ENCODE results near the gene CABLES2.

Gene CABLES2

GRCh38 chr20:62372042-62372993 is 34.8 kb downstream of the CABLES2 start:
- no peak for DNase-seq (ENCODE audit: low read depth, low spot score)

DNA sequence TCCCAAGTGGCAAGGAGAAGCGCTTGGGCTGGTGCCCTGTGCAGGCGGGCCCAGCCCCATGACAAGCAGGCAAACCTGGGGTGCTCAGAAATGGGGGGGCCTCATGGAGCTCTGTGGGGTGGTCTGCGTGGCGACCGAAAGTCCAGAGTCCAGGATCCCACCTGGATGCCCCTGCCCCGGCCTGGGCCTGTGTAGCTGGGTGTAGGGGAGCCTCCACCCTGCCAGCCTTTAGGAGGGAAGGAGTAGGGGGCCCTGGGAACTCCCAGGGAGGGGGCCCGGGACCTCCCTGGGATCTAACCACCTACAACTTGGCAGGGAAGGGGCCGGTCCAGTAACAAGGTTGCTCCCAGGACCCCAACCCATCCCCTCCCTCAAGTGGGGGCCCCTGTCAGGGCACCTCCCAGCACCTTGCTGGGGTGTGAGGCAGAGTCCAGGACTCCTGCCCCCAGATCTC is 35.5 kb downstream of the CABLES2 start:
- no peak for DNase-seq (ENCODE audit: low read depth, low spot score)

DNA sequence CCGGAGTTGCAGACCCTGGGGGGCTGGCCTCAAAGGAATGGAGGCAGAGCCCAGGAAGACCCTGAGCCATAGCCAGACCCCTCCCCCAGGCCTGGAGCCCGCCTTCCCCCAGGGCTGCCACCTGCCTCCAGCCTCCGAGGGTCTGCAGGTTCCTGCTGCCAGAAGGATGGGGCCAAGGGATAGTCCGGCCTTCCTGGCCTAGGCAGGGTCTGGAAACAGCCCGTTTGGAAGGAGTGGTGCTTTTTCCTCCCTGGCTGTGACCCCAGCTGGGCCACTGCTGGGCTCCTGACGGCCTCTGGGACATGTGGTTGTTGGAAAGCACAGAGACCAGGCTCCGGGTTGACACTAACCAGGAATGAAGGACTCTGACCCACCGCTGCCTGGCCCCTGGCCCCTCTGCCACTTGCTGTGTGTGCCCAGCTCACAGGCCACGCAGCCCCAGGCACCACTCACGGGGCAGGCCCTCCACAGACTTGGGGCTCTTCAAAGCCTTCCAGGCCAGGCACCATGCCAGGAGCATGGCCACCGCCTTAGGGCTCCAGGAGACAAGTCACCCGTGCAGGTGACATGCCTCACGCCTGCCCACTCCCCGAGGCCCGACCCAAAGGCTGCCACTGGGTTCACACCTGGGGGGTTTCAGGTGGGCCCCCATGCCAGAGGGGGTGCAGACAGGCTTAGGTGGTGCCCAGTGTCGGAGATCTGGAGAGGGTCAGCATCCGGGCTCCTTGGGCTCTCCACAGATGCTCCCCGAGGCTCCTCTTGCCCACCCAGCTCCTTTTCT is 36.1 kb downstream of the CABLES2 start:
- peak; percentile 26 for DNase-seq (ENCODE audit: low read depth, low spot score)

DNA sequence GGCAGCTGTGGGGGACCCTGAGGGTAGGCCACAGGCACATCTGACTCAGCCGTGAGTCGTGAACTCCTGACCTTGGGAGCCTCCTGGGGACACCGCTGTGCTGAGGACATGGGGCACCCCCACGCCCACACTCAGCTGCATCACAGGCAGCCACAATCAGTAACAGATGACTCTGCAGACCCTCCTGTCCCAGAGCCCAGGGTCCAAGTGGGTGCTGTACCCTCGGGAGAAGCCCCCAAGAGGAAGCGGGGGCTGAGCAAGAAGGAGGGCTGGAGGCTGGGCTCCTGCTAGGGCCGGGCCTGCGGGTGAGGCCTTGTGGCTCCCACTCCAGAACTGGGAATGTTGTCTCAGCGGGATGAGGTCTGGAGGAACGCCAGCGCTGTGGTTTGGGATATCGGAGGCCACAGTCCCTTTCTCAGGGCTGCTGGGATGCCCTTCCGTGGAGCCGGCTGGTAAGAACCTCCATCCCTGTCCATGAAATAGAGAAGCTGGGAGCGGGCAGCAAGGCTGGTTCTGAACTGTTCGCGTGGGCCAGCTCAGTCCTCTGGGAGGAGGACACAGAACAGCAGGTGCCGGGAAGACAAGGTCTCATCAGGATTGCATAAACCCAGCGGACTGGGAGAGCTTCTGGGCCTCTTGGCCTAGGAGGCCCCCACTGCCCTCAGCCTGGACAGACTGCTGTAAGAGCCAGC is 36.8 kb downstream of the CABLES2 start:
- DNase-seq (ENCODE audit: low read depth, low spot score): no peak

- DNase-seq (ENCODE audit: low read depth, low spot score): no peak
Observed at GRCh38 chr20:62369815-62370114, 37.3 kb downstream of the CABLES2 start.

GRCh38 chr20:62368976-62369814 is 37.9 kb downstream of the CABLES2 start:
- peak; percentile 92 for DNase-seq (ENCODE audit: low read depth, low spot score)

GRCh38 chr20:62368392-62368975 is 38.6 kb downstream of the CABLES2 start:
- DNase-seq (ENCODE audit: low read depth, low spot score): no peak

DNA sequence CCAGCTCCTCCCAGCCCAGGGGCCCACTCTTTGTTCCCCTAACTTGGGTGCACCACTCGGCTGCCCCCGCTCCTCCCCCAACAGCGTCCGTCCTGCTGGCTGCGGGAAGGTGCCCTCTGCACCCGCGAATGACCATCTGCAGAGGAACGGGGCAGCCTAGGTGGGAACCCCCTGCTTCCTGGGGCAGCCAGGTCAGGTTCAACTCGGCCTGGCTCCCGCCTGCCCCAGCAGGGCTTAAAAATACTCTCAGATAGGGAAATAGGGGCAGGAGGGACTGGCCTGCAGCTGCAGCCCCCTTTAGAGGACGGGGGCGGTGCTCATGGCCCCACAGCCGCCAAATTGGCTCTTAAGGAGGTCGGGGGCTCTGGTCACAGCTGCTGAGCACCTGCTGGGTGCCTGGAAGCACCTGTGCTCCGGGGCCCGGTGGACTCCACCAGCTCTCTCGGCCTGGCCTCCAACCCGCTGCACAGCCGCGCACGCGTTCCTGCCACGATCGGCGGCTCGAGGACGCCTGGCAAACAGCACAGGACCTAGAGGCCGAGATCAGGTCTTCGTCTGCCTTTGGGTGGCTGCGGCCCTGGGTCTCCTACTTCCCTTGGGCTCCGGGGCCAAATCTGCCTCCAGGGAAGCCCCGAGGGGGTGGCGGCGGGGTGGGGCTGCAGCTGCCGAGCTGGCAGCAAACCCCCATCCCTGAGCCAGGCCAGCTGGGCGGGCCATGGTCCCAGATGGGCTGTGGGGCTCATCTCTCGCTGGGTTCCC is 39.3 kb downstream of the CABLES2 start:
- peak; percentile 74 for DNase-seq (ENCODE audit: low read depth, low spot score)

GRCh38 chr20:62367136-62367632 is 39.9 kb downstream of the CABLES2 start, which contains the start of gene LAMA5:
Gene LAMA5, minus strand, starts transcription at chr20:62367312. Its CDS starts 67 bp downstream, at chr20:62367245.
- DNase-seq (ENCODE audit: low read depth, low spot score): no peak

DNA sequence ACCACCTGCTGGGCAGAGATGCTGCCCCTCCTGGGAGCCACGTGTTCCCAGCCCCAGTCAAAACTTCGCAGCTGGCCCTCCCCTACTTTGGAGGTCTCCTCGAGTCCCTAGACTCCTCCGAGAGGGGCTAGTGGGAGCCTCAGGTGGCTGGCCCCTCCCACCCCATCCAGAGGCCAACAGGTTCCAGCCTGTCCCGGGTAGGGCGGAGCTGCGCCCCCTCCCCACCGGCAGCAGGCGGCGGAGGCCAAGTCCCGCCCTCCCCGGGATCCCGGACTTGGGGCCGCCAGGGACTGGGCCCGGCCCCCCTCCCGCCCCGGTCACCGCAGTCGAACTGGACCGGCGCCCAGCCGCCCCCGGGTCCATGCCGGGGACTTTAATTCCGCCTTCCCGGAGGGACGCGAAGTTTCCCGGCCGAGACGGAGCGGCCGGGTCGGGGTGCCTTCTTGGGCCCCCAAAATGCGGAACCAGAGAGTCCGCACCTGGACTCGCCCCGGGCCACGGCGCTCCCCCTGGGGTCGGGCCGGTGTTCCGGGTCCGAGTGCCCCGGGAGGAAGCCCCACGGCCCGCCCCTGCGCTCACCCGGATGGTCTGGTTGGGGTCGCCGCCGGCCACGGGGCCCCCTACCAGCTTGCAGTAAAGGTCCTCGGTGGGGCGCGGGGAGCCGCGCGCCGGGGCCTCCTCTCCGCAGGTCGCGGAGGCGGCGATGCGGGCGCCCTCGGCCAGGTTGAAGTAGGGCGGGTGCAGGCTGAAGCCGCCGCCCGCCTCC is 40.5 kb downstream of the CABLES2 start:
- DNase-seq (ENCODE audit: low read depth, low spot score): peak; percentile 91

GRCh38 chr20:62365814-62366369 is 41.2 kb downstream of the CABLES2 start:
- peak; percentile 94 for DNase-seq (ENCODE audit: low read depth, low spot score)

GRCh38 chr20:62364911-62365736 is 42.0 kb downstream of the CABLES2 start:
- peak; percentile 28 for DNase-seq (ENCODE audit: low read depth, low spot score)

DNA sequence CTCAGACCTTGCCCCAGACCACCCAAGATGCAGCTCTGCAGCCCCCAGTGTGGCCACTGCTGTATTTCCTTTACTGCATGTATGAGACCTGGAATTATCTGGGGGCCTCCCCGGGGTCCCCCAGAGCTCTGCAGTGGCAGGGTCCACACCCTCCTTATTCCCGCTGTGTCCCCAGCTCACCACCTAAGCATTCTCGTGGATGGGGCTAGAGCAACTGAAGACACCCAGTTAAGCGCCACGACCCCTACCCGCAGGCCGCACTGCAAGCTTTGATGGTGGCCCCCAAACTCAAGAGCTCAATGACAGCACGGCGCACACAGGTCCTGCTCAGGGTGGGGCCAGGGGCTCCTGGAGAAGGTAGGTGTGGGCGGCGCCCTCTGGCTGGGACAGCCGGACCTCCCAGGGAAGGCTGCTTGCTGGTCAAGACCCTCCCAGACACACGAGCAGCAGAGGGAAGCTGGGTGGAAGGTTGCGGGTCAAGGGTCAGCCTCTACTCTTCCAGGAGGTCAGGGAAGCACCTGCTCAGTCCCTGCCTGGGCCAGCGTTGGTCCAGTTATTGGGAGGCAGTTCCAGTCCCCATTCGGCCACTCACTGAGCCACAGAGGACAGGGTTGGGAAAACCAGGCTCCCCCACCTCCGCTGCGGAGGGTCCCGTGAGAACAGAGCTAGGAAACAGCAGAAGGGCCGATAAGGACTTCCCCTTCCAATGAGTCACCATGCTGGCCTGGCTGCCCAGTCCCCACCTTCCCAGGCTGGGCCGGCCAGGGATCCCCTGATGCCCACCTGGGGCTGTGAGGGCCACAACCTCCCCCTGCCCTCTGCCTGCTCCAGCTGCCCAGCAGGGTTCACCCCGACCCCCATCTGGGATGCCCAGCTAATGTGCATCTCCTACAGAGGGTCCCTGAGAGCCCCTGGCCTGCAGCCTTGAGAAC is 42.9 kb downstream of the CABLES2 start:
- peak; percentile 65 for DNase-seq (ENCODE audit: low read depth, low spot score)

DNA sequence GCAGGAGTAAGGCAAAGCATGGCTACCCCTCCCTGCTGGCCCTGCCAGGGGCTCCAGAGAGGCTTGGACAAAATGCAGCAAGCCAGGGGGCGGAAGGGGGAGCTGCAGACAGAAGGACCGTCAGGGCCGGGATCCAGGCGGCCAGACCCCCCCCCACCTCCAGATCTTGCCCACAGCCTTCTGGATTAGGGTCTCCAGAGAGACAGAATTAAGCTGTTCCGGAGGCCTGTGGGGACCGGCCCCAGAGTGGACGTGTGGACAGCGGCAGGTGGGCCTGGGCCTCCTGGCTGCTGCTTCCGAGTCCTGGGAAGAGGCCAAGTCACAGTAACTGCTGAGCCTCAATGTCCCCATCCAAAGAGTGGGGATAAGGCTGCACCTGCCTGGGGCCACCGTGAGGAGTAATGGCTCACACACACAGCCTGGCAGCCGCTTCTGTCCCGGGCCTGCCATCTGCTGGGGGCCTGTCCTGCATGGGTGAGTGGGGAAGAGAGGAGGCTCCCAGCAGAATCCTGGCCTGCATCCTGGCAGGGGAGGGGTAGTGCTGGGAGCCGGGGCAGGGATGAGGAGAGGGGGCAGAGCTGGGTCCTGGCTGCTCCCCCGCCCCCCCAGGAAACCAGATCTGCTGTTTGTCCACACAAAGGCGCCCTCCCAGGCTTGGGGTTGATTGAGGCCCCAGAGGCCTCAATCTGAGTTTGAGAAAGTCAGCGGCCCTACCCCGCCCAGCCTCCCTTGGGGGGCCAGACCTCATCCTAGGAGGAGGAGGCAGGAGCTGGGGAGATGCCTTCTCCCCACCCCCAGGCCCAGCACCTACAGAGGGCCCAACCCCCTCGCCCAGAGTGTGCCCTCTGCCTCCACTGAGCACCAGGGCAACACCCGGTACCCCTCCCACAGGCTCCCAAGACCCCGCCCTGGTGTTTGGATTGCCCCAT is 43.8 kb downstream of the CABLES2 start:
- peak; percentile 42 for DNase-seq (ENCODE audit: low read depth, low spot score)

GRCh38 chr20:62362590-62362940 is 44.5 kb downstream of the CABLES2 start:
- DNase-seq (ENCODE audit: low read depth, low spot score): no peak

Data from ELF-1 (cell line).